ENCODE results near the gene TRAPPC14. TPM values are rescaled to one million over a fixed set of nuclear protein-coding genes. Genes with fewer than 3 reads are reported as not detected.

The TRAPPC14 gene
- total RNA-seq, 1 donor from 2014 or later, result 20.3 TPM

- H3K27me3 Mint-ChIP-seq (ENCODE audit: unreplicated experiment), result no peaks in the 10 kb centered on the region
- H3K4me1 Mint-ChIP-seq (ENCODE audit: unreplicated experiment), result peaks cover 31% of the 10 kb centered on the region
- H3K4me3 Mint-ChIP-seq (ENCODE audit: unreplicated experiment), result no peak overlapping the region
- H3K27ac Mint-ChIP-seq (ENCODE audit: unreplicated experiment), result no peak overlapping the region
- no peak for DNase-seq (ENCODE audit: extremely low spot score, unreplicated experiment)
- no peaks in the 10 kb centered on the region for H3K36me3 Mint-ChIP-seq (ENCODE audit: unreplicated experiment)
- H3K9me3 Mint-ChIP-seq (ENCODE audit: unreplicated experiment), result no peaks in the 10 kb centered on the region
- TF ChIP-seq CTCF (IDR thresholded peaks at IDR 0.05), result no peak
Measured at GRCh38 chr7:100122067-100122466, 36.5 kb downstream of the TRAPPC14 start.

GRCh38 chr7:100120733-100121036 is 37.8 kb downstream of the TRAPPC14 start:
- H3K9me3 Mint-ChIP-seq (ENCODE audit: unreplicated experiment), result no peaks in the 10 kb centered on the region
- H3K27me3 Mint-ChIP-seq (ENCODE audit: unreplicated experiment), result no peaks in the 10 kb centered on the region
- DNase-seq (ENCODE audit: extremely low spot score, unreplicated experiment), result no peak
- no peak for TF ChIP-seq CTCF (IDR thresholded peaks at IDR 0.05)
- H3K4me1 Mint-ChIP-seq (ENCODE audit: unreplicated experiment), result peaks cover 21% of the 10 kb centered on the region
- peak overlapping the region; percentile 98 for H3K27ac Mint-ChIP-seq (ENCODE audit: unreplicated experiment)
- peaks cover 2% of the 10 kb centered on the region for H3K36me3 Mint-ChIP-seq (ENCODE audit: unreplicated experiment)
- peak overlapping the region; percentile 96 for H3K4me3 Mint-ChIP-seq (ENCODE audit: unreplicated experiment)

- peaks cover 18% of the 10 kb centered on the region for H3K4me1 Mint-ChIP-seq (ENCODE audit: unreplicated experiment)
- H3K27me3 Mint-ChIP-seq (ENCODE audit: unreplicated experiment), result no peaks in the 10 kb centered on the region
- H3K9me3 Mint-ChIP-seq (ENCODE audit: unreplicated experiment), result no peaks in the 10 kb centered on the region
- peaks cover 2% of the 10 kb centered on the region for H3K36me3 Mint-ChIP-seq (ENCODE audit: unreplicated experiment)
- peak overlapping the region; percentile 96 for H3K4me3 Mint-ChIP-seq (ENCODE audit: unreplicated experiment)
- DNase-seq (ENCODE audit: extremely low spot score, unreplicated experiment), result no peak
- H3K27ac Mint-ChIP-seq (ENCODE audit: unreplicated experiment), result peak overlapping the region; percentile 98
- no peak for TF ChIP-seq CTCF (IDR thresholded peaks at IDR 0.05)
Measured at GRCh38 chr7:100119970-100120732, 38.4 kb downstream of the TRAPPC14 start.

- DNase-seq (ENCODE audit: extremely low spot score, unreplicated experiment), result peak; percentile 97
- Mint-ChIP-seq H3K4me3 (ENCODE audit: unreplicated experiment) (peak within 1 kb of the TSS; percentile 96), H3K4me1 (ENCODE audit: unreplicated experiment) (peaks cover 18% of the 10 kb centered on the region), H3K9me3 (ENCODE audit: unreplicated experiment) (no peaks in the 10 kb centered on the region), H3K36me3 (ENCODE audit: unreplicated experiment) (peaks cover 2% of the 10 kb centered on the region), H3K27me3 (ENCODE audit: unreplicated experiment) (no peaks in the 10 kb centered on the region), H3K27ac (ENCODE audit: unreplicated experiment) (peak within 1 kb of the TSS; percentile 98)
- peak; percentile 6 for TF ChIP-seq CTCF (IDR thresholded peaks at IDR 0.05)
Measured at GRCh38 chr7:100119072-100119969, 39.2 kb downstream of the TRAPPC14 start, which contains the start of the genes CNPY4 and TAF6. TSS of gene CNPY4 (plus strand) at chr7:100119634. CDS start at chr7:100119745, 111 bp downstream. TSS of gene TAF6 (minus strand) at chr7:100119358. CDS start at chr7:100114209, 5,149 bp downstream.
